ENCODE data around the gene ZNF417. TPM values are rescaled to one million over a fixed set of nuclear protein-coding genes. Genes with fewer than 3 reads are reported as not detected.
"Not testable (repeated sequence)": the region's sequence is repeated elsewhere in the genome, so short reads cannot be mapped to it uniquely, and the experiment has no call there.

ZNF417 gene
- total RNA-seq (2014; rRNA removed; shearing (Covaris generic)) = 7.7 and 8.1 TPM in 2 replicates
- 2.9 and 3.2 TPM in 2 replicates for polyA plus RNA-seq (2015; cell fraction: cytosol; rRNA removed)
- polyA plus RNA-seq (2015; cell fraction: nucleus; rRNA removed) = 10.0 and 21.8 TPM in 2 replicates

DNA sequence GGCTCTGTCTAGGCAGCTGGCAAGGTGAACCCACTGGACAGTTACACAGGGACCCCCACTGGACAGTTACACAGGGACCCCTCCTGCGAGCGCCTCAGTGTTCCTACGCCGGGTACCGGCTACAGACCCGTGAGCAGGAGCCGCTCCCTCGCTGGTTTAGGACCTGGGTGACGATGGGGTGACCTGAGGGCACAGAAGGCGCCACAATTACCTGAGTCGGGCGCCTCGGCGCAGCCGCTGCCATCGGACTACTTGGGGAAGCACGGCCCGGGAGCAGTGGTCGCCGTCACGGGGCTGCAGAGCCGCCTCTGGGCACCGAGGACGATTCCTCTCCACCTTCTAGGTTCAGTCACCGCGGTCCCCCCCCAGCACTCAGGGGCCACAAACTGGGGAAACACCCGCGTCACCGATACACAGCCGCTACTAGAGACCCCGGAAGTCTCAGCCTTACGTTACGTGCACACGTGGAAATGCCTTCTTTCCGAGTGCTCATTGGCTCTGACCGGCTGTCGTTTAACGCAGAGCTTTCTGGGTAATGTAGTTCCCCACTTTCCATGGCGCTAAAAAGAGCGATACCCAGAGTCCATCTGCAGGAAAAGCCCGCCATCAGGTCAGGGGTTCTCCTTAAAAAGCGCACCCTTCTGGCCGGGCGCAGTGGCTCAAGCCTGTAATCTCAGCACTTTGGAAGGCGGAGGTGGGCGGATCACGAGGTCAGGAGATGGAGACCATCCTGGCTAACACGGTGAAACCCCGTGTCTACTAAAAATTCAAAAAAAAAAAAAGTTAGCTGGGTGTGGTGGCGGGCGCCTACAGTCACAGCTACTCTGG, at the start of gene ZNF417:
ZNF417 (minus strand) TSS at position 425 of the 828 bp plus-strand sequence; CDS start at position 244, 181 bp downstream.
- peak; percentile 96 for DNase-seq (ENCODE audit: low read depth, low spot score)
- in situ Hi-C loops (cut with HindIII; ENCODE audit: low pct_unique_long_range_greater_than_20kb, low sequenced_read_pairs) = not testable (repeated sequence)

DNA sequence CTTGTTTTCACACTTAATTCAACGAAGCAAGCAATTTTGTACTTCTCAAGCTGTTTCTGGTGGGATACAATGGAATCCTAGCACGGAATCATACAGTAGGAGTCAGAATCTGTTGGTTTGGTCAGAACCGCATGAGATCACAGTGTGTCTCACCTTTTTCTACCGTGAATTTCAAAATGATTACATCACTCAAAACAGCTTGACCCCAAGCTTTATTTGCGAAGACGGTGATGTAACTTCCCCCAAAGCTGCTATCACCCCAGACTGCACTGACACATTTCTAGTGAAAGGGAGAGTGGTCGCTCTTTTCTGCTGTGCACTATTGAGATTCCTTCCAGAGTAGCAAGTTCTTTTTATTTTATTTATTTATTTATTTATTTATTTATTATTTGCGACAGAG, 48.4 kb upstream of the ZNF417 start:
- DNase-seq (ENCODE audit: low read depth, low spot score) = no peak
- in situ Hi-C loops (cut with HindIII; ENCODE audit: low pct_unique_long_range_greater_than_20kb, low sequenced_read_pairs) = no loop called here

DNA sequence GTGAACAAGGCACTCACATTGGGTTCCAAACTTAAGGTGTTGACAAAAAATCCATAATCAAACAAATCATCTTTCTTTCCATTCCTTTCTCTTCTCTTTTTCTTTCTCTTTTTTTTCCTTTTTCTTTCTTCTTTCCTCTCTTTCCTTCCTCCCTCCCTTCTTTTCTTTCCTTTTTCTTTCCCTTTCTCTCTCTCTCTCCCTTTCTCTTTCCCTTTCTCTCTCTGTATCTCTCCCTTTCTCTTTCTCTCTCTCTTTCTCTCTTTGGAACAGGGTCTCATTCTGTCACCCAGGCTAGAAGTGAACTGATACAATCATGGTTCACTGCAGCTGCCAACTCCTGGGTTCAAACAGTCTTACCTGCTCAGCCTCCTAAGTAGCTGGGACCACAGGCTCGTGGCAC, 45.4 kb upstream of the ZNF417 start:
- in situ Hi-C loops (cut with HindIII; ENCODE audit: low pct_unique_long_range_greater_than_20kb, low sequenced_read_pairs) = no loop called here
- DNase-seq (ENCODE audit: low read depth, low spot score) = no peak

DNA sequence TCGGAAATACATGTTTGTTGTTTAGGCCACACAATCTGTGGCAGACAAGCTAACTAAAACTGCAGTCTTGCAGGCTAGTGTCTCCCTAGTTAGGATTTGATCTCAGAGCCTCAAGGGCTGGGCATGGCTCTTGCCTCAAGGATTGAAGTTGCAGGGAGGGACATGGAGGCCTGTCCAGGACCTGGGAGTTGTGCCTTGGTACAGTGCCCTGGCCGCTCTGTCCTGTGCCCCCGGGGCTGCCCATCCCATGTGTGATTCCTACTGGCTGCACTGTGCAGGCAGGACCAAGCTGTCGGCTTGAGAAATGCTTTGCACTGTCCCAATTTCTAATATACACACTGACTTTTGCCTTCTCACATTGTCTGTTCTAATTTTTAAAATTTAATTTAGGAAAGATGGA, 38.6 kb upstream of the ZNF417 start:
- in situ Hi-C loops (cut with HindIII; ENCODE audit: low pct_unique_long_range_greater_than_20kb, low sequenced_read_pairs) = no loop called here
- no peak for DNase-seq (ENCODE audit: low read depth, low spot score)

DNA sequence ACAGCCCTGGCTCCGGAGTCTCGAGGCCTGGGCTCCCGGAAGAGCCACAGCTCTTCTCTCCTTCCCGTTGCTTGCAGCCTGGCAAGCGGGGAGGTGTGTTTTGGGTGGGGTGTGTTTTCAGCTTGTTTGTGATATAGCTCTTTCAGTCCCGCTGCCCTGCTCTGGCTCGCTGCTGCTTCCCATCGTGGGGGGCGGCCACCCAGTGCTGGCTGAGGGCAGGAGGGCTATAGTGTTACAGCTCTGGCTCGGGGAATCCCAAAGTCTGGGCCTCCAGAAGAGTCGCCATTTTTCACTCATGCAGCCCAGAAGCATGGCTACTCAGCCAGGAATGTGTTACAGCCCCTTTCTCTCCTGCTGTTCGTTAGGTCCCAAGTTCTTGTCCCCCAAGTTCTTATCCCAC, 33.3 kb upstream of the ZNF417 start:
- DNase-seq (ENCODE audit: low read depth, low spot score) = no peak
- in situ Hi-C loops (cut with HindIII; ENCODE audit: low pct_unique_long_range_greater_than_20kb, low sequenced_read_pairs) = no loop called here

DNA sequence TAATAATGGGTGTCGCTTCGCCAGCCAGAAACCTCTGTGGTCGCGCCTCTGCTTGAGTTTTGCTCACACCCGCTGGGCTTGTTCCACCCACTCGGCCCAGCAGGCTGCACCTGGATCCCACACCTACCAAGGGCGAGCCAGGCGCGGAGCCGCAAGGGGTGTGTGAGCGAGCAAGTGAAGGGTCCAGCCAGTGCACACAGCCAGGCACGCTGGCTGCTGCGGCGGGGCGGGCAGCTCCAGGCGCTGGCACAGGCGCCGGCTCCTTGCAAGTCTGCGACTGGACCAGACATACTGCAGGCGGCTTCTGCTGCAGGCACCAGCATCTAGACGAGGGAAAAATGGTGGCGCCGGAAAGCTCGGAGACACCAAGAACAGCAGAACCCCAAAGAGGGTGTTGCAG, 32.9 kb upstream of the ZNF417 start:
- no peak for DNase-seq (ENCODE audit: low read depth, low spot score)
- in situ Hi-C loops (cut with HindIII; ENCODE audit: low pct_unique_long_range_greater_than_20kb, low sequenced_read_pairs) = no loop called here

DNA sequence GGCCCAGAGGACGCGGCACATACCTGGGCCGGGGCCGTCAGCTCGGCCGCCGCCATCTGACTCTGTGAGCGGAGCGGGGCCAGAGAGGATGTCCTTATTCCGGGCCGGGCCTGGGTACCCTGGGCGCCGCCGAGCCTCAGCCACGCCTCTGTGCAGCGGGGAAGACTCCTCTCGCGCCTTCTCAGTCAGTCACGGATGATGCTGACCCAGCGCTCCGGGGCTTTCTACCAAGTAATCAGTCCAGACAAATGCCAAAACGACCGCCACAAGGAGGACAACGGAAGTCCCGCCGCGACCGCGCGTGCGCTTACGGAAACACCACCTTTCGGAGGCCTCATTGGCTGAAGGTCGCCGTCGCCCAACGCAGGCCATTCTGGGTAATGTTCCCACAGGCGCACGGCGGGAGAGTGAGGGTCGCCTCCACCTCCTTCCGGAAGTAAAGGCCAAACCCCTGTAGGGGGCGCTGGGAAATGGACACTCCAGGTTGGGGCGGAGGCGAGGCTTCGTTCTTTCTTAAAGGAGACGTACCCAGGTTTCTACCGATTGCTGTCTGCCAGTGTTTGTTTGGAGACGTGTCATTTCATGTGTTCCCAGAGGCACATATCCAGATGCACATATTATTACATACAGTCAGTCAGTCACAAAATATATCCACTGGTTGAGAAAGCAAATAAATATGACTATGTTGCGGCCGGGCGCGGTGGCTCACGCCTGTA, 31.2 kb upstream of the ZNF417 start, which contains the start of gene ZNF256:
ZNF256 (minus strand) TSS at position 288 of the 716 bp plus-strand sequence; CDS start at position 56, 232 bp downstream.
- DNase-seq (ENCODE audit: low read depth, low spot score) = peak; percentile 93
- in situ Hi-C loops (cut with HindIII; ENCODE audit: low pct_unique_long_range_greater_than_20kb, low sequenced_read_pairs) = no loop called here

DNA sequence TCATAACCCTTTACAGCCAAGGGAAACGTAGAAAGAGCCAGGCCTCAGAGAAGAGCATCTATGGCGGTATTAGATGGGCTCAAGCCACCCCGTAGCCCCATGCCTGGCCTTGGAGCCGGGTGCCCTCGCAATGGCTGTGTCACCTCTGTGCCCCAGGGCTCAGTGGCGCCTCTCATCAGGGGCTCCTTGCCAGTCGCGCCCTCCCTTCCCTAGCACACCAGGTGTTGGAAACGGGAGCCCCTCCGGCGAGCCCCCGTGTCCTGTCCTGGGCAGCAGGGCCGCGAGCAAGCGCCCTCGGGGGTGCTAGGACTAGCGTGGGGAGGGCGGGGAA, 30.7 kb upstream of the ZNF417 start:
- DNase-seq (ENCODE audit: low read depth, low spot score) = no peak
- in situ Hi-C loops (cut with HindIII; ENCODE audit: low pct_unique_long_range_greater_than_20kb, low sequenced_read_pairs) = no loop called here

DNA sequence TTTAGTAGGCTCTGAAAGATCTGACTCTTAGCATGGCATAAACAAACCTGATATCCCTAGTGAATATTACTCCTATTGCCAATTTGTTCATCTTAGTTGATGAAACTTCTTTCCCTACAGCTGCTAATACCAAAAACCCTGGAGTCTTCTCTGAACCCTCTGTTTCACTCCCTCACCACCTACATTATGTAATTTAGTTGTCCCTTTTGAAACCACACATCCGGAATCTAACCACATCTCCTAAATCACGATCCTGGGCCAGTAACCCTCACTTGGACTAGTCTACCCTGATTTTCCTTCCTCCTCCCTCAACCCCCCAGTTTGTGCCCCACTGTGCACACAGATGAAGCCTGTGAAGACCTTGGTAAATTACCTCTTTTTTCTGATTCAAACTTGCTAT, 29.9 kb upstream of the ZNF417 start:
- DNase-seq (ENCODE audit: low read depth, low spot score) = no peak
- in situ Hi-C loops (cut with HindIII; ENCODE audit: low pct_unique_long_range_greater_than_20kb, low sequenced_read_pairs) = no loop called here

DNA sequence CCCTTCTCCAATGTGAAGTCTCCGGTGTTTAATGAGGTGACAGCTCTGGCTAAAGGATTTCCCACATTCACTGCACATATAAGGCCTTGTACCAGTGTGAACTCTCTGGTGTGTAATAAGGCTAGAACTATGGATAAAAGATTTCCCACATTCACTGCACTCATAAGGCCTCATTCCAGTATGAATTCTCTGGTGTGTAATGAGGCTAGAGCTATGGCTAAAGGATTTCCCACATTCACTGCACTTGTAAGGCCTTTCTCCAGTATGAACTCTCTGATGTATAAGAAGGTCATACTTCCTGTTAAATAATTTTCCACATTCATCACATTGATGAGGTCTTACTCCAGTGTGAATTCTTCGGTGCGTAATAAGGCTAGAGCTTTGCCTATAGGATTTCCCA, 25.2 kb upstream of the ZNF417 start:
- in situ Hi-C loops (cut with HindIII; ENCODE audit: low pct_unique_long_range_greater_than_20kb, low sequenced_read_pairs) = no loop called here
- no peak for DNase-seq (ENCODE audit: low read depth, low spot score)

DNA sequence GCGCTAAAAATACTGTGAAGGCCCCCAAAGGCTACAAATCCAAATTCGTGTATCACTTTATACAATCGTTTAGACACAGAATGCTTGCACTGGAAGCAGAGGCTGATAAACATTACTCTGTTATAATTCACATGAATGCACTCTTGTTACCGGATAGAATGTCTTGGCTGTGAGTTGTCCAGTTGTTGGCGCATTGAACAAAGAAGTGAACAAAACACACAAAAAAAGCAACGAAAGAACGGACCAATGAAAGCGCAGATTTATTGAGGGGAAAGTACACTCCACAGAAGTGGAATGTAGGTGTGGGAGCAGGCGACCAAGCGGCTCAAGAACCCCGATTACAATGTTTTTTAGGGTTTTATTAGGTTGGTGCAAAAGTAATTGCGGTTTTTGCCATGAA, 19.3 kb upstream of the ZNF417 start:
- no peak for DNase-seq (ENCODE audit: low read depth, low spot score)
- in situ Hi-C loops (cut with HindIII; ENCODE audit: low pct_unique_long_range_greater_than_20kb, low sequenced_read_pairs) = no loop called here

DNA sequence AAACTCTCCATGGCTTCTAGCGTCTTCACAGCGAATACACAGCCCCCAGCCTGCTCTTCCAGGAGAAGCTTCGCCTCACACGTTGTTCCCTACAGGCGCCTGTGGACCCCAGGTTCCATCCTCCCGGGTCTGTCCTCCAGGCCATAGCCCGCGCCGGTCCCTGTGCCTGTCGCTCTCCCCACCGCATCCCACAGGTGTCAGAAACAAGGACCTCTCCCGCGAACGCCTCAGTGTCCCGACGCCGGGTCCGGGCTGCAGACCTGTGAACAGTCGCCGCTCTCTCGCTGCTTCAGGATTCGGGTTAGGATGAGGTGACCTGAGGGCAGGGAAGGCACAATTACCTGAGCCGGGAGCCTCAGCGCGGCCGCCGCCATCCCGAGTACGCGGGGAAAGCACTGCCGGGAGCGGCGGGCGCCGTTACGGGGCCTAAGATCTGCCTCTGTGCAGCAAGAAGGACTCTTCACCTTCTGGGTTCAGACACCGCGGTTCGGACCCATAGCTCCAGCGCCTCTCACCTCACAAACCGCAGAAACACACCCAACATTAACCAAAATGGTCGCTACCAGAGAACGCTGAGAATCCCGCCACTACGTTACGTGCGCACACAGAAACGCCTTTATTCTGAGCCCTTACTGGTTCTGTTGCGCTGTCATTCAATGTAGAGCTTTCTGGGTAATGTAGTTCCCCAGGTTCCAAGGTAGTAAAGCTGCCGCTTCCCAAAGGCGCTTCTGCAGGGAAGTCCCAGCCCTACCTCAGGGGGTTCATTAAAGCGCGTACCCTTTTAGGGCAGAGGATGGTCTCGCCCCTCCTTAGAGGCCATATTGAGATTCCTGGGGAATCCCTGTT, 18.7 kb upstream of the ZNF417 start, which contains the start of gene ZNF418:
ZNF418 (minus strand) TSS at position 583 of the 846 bp plus-strand sequence. CDS start 1,580 bp downstream, outside the sequence.
- in situ Hi-C loops (cut with HindIII; ENCODE audit: low pct_unique_long_range_greater_than_20kb, low sequenced_read_pairs) = no loop called here
- DNase-seq (ENCODE audit: low read depth, low spot score) = peak; percentile 60

DNA sequence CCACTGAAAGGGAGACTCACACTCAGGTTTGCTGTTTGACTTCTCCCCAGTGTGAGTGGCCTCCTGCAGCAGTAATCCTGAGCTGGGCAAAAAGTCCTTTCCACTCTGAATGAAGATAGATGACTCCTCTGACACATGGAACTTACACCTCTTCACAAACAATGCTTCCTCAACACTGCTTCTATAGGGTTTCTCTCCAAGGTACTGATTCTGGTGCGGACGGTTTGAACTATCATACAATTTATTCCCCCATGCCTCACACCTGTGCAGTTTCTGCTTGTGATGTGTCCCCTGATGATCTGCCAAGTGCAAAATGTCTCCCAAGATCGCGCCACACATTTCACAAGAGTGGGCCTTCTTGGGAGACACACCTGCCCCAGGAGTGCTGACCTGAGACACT, 11.2 kb upstream of the ZNF417 start:
- no peak for DNase-seq (ENCODE audit: low read depth, low spot score)
- in situ Hi-C loops (cut with HindIII; ENCODE audit: low pct_unique_long_range_greater_than_20kb, low sequenced_read_pairs) = no loop called here

DNA sequence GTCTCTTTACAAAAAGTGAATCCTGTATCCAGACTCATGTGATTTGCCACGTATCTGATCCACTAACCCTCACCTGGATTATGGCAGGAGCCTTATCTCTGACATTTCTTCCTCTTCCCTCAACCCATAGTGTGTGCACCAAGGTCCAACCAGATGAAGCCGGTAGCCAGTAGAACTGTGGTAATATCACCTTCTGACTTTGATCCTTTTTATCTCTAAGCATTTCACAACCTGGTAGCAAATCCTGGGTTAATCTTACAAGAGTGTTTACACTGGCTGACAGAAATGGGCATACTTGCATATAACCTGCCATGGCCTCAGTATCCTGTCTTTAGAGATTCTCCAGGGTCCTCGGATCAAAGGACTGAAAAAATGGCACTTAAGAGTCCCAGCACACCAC, 1.9 kb downstream of the ZNF417 start:
- in situ Hi-C loops (cut with HindIII; ENCODE audit: low pct_unique_long_range_greater_than_20kb, low sequenced_read_pairs) = no loop called here
- DNase-seq (ENCODE audit: low read depth, low spot score) = no peak

DNA sequence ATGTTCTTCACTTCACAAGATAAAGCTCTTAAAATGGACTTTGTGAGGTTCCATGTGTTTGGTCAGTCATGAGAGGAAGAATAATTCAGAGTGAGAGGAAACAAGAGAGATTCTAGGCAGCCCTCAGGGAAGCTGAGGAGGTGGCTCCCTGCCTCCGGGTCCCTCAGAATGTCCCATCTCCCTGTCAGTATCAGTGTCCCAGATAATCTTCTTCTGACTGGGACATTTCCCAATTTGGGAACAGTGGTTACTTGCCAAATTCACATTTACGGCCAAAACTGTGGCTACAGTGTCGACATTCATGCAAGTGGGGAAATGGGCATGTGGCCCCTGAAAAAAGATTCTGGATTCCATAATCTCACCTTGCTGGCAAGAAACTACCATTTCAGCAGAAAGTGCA, 9.0 kb downstream of the ZNF417 start:
- in situ Hi-C loops (cut with HindIII; ENCODE audit: low pct_unique_long_range_greater_than_20kb, low sequenced_read_pairs) = no loop called here
- DNase-seq (ENCODE audit: low read depth, low spot score) = no peak

DNA sequence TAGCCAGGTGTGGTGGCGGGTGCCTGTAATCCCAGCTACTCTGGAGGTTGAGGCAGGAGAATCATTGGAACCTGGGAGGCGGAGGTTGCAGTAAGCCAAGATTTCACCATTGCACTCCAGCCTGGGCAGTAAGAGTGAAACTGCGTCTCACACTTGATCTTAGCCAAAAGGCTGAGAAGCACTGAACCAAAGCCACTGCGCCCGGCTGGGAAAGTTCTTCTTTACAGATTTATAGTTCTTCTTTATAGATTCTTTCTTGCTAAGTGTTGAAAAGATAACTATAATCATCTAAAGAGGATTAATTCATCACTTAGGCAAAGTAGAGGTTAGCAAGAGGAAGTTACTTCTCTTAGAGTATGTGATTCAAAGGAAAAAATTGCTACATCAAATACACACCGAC, 11.1 kb downstream of the ZNF417 start:
- in situ Hi-C loops (cut with HindIII; ENCODE audit: low pct_unique_long_range_greater_than_20kb, low sequenced_read_pairs) = no loop called here
- DNase-seq (ENCODE audit: low read depth, low spot score) = no peak

DNA sequence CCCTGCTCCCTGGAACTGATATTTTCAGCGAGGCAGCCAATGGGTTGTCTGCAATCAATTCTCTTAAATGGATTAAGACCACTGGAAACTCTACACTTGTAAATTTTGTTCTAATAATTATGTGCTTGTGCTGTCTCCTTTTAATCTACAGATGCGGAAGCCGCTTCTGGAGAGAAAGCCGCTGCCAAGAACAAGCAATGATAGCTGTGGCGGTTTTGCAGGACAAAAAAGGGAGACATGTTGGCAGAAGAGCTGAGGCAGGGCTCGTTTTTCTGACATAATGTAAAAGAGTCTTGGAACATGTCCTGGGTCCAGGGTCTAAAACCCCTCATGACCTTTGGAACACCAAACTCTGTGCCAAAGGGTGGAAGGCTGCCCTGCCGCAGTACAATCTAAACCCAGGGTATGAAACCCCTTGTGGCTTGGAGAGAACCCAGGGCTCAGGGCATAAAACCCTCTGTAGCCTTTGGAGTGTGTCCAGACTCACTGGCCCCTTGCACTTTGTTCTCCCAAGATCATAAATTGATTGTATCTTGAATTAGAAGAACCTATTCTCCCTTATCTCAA, 12.7 kb downstream of the ZNF417 start:
- in situ Hi-C loops (cut with HindIII; ENCODE audit: low pct_unique_long_range_greater_than_20kb, low sequenced_read_pairs) = no loop called here

DNA sequence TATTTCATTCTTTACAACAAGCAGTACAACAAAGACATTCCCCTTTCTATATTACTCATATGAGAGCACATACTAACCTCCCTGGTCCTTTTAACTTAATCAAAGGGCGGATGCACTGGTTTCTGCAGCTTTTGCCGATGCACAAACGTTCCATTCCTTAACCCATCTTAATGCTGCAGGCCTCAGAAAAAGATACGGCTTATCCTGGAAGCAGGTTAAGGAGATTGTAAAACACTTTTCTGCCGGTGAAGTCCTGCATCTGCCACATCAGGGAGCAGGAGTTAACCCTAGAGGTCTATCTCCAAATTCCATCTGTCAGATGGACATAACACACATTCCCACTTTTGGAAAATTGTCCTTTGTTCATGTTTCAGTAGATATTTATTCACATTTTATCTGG, 16.1 kb downstream of the ZNF417 start:
- DNase-seq (ENCODE audit: low read depth, low spot score) = no peak
- in situ Hi-C loops (cut with HindIII; ENCODE audit: low pct_unique_long_range_greater_than_20kb, low sequenced_read_pairs) = no loop called here

More for the DNA sequence above, 12.7 kb downstream of the ZNF417 start:
- DNase-seq (ENCODE audit: low read depth, low spot score) = no peak

All from SK-MEL-5 (cell line).